ENCODE measurements around the gene GNG2.
"Not testable (repeated sequence)": the region's sequence is repeated elsewhere in the genome, so short reads cannot be mapped to it uniquely, and the experiment has no call there.

The GNG2 gene

DNA sequence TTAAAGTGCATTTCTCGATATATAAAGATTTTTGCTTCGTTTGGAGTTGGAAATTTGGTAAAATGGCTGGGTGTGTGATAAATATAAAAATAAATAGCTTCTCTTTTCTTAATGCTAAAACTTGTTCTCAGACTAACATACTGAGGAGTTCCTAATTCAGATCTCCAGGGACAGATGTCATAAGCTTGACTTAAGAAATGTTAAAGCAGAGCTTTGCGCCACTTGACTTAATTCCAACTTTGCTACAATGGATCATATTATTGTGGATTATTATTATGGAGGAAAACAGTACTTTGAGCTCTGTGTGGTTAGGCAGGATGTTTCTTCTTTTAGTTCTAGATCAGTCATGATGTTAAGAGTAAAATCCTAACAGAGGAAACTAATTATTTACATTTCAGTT, 33.8 kb downstream of the GNG2 start:
- no peak for DNase-seq (ENCODE audit: low spot score)

DNA sequence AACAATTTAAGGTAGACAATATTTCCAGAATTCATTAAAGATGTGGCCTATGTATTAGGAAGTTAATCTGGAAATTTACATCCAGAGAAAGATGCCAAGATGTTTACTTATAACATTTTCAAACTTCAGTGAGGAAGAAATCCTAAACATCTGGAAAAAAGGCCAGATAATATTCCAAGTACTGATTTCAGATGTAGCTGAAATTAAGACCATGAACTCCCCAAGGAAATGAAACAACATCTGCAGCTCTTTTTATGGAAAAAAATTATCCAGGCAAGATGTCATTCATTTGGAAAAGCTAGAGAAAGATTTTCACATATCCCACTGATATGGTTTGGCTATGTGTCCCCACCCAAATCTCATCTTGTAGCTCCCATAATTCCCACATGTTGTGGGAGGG, 35.0 kb downstream of the GNG2 start:
- no peak for DNase-seq (ENCODE audit: low spot score)

DNA sequence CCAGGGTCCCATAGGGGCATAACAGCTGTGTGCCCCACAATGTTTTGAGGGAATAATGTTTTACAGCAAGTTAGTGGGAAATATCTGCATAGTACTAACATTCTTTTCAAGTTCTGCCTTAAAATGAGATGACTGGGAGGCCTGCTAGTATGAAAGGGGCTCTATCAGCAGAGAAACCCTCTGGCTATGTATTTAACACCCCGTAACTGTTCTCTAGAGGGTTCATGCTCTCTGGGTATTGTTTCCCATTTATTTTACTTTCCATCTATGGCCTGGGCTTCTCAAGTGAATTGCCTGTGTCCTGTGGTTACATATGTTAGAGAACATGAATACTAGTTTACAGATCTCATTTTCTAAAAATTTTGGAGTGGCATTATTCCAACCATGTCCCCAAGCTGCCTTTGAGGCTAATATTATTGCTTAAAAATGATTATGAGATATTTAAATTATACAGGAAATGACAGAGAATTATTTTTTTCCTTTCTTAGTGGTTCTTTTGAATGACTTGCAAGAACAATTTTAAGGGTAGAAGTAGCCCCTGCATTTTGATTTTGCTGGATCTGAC, 37.5 kb downstream of the GNG2 start:
- DNase-seq (ENCODE audit: low spot score), result no peak

DNA sequence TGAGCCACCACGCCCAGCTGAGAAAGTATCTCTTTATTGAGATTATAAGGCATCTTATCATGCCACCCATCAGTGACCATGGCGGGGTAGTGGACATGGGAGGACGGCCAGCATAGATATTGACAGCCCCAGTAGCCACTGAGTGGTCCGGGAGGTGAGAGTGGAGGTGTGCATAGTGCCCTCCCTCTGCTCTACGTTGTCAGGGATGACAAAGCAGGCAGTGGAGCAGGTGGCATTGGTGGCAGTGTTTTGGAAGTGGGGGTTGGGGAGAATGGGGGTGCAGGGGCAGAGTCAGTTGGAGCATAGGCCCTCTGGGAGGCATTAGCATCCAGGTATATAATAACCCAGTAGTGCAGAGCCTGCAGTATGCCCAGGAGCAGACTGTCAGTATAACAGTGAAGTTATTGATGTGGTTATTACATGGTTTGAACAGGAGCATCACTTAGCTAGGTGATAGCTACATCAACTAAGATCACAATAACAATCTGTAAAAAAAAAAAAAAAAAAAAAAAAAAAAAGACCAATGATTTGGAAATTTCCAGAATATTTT, 41.1 kb downstream of the GNG2 start:
- no peak for DNase-seq (ENCODE audit: low spot score)

DNA sequence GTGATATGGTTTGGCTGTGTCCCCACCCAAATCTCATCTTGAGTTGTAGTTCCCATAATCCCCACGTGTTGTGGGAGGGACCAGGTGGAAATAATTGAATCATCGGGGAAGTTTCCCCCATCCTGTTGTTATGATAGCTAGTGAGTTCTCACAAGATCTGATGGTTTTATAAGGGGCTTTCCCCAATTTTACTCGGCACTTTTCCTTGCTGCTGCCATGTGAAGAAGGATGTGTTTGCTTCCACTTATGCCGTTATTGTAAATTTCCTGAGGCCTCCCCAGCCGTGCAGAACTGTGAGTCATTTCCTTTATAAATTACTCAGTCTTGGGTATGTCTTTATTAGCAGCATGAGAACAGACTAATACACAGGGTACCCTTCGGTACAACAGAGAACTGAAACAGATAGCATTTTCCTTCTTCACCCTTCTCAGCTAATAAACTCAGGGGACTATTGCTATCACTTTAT, 45.3 kb downstream of the GNG2 start:
- DNase-seq (ENCODE audit: low spot score), result not testable (repeated sequence)

DNA sequence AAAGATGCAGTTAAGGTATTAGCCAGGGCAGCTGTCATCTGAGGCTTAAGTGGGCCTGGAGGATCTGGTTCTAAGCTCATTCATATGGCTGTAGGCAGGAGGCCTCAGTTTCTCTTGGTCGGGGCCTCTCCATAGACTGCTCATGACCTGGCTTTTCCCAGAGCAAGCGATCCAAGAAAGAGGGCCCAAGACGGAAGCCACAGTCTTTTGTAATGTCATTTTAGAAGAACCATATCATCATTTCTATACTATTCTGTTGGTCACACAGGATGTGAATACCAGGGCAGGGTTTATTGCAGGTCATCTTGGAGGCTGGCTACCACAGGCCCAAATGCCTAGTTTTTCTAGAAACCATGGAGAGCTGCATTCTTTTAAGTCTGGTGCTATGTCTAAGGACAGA, 47.7 kb downstream of the GNG2 start:
- DNase-seq (ENCODE audit: low spot score), result no peak

DNA sequence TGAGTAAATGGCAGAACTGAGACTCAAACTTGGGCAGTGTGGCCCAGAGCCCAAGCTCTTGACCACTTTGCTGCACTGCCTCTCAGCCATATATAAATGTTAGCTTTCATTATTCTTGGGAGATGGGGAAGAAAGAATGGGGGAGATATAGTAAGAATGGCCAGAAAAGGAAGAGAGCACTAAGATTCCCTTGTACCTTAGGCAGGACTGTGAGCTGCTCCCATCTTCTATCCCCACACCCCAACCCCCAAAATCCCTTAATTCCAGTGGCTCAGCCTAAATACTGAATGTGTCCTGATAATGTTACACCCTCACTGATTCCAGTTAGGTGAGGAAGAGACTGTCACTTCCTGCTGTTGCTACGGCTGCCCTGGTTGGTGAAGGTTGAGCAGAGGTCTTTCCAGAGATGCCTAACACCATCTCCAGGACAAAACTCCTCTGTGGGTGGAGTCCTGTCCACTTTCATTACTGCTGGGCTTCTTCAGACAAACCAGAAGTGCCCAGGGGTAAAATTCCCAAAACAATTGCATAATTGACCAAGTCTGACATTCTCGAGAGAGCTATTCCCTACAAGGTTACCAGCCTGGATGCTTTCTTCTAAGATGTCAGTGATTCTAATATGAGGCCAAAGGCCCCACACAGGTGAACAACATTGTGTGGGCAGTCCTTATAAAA, 51.8 kb downstream of the GNG2 start:
- DNase-seq (ENCODE audit: low spot score), result no peak

DNA sequence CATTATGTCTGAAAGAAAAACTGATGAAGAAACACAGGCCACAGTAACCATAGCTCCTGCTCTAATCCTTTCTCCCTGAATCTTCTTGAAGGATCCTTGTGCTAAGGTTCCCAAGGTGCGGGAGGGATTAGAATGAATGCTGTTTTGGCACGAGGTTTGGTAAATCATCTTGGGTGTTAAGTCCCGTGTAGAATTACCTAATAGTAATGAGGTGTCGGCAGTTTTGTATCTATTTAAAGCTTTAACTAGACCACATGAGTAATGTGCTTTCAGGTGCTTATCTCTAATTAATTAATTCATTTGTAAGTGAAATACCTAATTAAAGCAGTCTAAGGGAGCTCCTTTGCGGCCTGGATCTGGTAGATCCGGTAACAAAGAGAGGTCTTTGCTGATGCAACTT, 53.9 kb downstream of the GNG2 start:
- DNase-seq (ENCODE audit: low spot score), result no peak

DNA sequence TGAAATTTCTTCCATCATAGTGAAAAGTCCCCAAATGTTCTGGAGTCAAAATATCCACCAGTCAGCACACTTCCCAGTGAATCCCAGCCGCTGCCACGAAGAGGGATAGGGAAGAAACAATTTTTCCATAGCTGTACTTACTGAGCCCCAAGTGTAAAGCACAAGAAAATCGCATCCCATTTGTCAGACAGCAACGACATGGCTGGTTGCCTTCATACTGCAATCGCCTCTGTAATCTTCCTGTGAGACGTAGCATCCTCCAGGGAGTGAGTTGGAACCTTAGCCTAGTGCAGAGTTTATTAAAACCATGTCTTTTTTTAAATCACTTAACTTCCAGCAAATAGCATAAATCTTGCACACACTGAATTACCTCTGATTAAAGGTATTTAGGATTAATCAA, 56.8 kb downstream of the GNG2 start:
- DNase-seq (ENCODE audit: low spot score), result no peak

DNA sequence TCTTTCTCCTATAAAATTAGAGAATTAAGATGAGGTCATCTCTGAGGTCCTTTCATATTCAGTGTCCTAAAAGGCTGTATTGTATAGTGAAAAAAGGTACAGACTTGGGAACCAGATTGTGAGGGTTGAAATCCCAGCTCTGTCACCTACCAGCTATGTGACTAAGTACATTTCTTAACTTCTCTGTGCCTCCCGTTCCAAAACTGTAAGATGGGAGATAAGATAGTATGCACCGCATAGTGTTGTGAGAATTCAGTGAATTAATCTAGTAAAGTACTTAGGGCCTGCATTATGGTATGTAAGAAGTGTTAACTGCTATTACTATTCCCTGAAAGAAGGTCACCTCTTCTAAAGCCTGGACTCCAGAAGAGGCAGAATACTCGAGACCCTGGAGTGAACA, 60.6 kb downstream of the GNG2 start:
- no peak for DNase-seq (ENCODE audit: low spot score)

DNA sequence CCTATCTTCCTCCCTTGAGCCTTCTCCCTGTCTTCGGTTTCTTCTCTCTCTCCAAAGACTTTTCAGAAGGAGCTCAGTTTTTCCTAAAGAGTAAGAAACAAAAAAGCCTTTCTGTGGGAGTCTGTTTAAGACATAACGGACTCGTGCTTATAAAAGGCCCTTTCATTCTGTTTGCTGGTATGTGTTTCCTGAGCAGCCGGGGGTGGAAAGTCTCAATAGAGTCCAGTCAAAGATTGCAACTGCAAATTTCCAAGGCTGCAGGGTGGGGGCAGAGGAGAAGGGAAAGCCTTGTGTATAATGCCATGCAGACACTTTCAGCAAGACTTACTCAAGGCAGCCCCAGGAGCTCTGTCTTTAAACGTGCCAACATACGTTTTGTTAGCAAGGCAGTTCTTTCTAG, 62.2 kb downstream of the GNG2 start:
- DNase-seq (ENCODE audit: low spot score), result no peak

DNA sequence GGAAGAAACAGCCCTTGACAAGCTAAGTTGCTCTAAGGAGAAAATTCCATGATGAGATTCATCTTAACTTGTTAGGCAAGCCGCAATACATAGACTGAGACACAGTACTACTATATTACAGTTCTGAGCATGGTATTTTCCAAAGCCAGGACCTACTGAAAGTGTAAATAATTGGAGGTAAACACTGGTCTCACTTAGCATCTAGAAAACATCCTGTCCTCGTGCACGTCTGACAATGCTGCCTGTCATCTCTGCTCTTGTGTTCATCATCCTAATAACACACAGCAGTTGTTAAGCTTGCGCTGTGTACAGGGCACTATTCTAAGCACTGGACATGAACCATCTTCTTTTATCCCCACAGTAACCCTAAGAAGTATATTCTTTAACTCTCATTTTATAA, 64.2 kb downstream of the GNG2 start:
- DNase-seq (ENCODE audit: low spot score), result no peak

DNA sequence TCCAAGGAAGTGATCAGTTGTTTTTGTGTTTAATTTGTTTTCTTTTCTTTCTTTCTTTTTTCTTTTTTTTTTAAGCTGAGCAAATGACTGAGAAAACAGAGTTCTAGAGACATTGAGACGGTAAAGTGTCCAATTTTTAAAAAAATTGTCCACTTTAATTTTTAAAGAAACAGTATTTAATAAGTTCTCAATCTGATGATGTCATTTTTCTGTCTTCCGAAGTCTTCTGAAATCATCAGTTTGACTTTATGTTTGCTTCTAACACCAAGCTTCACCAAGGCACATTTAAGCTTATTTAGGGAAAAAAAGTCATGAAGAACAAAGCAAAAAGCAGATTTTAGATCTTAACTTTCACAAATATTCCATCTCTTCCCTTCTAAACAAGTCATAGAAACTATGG, 65.6 kb downstream of the GNG2 start:
- DNase-seq (ENCODE audit: low spot score), result no peak

DNA sequence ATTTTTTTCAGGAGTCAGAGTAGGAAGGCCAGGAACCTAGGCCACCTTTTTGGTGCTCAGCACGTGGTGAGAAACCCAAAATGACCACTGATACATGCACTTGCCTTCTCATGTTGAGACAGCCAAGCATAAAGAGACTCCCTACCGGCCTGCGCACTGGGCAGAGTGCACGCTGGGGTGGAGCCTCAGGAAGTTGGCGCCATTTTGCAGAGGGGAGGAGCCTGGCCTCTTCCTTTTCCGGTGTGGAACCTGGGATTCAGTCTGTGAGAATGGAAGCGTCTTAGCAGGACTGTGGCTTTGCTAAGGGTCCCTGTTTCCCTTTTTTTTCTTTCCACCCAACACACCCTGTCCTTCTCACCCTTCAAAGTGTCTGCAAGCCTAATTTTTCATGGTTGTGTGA, 66.0 kb downstream of the GNG2 start:
- DNase-seq (ENCODE audit: low spot score), result no peak

DNA sequence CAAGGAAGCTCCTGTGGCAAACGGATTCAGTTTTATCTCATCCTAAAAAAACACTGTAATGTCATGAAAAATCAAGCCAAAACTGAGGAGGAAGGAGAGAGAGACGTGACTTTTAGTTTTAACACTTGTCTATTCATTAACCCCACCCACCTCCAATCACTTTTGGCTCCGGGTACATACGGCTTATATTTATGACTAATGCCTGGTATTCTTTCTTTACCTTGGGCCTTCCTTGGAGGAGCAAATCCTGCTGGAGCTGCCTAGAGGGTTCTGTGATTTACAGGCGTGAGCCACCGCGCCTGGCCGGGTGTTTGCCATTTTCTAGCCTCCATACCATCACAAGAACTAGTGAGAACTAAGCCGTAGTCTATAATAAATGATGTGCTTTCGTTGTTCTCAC, 68.2 kb downstream of the GNG2 start:
- no peak for DNase-seq (ENCODE audit: low spot score)

DNA sequence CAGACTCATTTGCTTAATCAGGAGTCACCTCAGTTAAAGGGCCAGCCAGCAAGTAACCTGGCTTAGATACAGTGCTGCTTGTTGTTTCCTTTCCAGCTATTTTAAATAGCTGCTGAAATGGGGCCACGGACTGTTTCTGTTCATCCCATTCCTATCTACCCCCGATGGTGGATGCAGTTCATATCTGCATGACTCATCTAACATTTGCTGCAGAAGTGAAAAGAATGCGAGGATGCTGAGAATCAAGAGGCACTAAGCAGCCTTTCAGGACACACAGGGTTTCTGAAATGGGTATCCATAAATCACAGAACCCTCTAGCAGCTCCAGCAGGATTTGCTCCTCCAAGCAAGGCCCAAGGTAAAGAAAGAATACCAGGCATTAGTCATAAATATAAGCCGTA, 68.8 kb downstream of the GNG2 start:
- DNase-seq (ENCODE audit: low spot score), result no peak

DNA sequence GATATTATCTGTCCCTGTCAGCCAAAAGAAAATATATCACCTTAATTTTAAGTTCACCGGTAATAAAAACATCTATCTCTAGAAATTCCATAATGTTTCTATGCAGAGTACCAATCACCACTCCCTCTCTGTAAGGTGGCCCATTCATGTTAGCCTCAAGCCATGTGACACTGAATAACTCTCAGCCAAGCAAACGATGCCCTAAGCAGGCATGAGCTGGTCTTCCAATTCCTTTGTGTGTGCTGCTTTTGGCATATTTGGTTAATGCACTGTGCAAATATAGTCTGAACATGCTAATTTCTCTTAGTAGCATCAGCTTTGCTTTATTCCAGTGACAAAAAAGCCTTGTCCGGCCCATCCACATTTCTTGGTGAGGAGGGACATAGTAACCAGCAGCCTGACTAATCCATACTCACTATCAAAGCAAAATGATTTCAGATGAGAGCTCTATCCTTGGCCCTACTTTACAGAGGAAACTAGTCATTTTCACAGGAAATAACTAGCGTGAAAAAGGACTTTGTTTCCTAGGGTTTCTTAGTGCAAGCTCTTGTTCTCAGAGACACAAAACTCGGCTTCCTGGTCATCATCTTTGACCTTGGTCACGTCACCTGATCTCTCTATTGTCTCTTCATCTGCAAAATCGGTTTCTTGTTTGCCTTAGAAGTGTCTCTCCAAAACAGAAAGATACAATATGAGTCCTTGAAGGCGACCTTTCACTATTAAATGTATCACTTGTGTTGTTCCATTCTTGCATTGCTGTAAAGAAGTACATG, 69.7 kb downstream of the GNG2 start:
- DNase-seq (ENCODE audit: low spot score), result no peak

DNA sequence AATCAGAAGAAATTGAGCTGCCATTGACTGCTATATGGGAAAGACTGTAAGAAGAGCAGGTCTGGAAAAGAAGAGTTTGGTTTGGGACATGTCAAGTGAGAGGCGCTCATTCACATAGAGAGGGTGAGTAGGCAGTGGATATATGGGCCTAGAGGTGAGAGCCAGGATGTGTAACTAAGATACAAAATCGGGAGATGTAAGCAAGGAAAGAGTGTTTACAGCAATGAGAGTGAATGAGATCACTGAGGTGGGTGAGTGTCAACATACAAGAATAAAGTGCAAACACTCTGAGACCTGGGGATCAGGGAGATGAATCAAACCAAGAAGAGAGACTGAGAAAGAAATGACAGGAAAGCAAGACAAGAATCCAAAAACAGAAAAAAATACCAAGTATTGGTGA, 70.9 kb downstream of the GNG2 start:
- no peak for DNase-seq (ENCODE audit: low spot score)

DNA sequence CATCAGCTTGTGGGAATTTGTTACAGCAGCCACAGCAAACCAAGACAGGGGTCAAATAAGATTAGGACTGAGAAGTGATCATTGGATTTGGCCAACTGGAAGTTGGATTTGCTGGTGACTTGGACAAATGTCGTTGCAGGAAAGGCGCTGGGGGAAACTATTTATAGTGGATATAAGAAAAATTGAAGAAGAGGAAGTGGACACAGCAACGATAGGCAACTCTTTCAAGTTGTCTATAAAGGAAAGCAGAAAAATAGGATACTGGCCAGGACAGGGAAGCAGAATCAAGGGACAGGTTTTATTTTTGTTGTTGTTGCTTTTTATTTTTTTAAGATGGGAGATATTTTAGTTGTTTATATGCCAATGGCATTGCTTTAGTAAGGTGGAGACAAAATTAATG, 72.8 kb downstream of the GNG2 start:
- DNase-seq (ENCODE audit: low spot score), result no peak

DNA sequence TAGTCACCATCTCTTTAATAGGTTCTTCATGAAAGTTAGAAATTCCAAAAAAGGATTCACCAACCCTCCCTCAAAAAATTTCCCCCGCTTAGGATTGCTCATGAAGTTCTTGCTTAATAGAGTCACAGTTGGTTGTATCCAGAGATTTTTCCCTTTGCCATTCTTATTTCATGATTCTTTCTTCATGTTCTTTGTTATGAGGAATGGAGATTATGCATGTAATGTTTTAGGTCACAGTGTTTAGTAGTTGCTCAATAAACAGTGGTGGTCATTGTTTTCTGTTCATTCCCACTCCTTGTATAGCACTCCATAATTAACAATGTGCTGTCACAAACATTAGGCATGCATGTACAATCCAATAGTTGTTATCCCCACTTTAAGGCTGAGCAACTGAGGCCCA, 77.7 kb downstream of the GNG2 start:
- no peak for DNase-seq (ENCODE audit: low spot score)

DNA sequence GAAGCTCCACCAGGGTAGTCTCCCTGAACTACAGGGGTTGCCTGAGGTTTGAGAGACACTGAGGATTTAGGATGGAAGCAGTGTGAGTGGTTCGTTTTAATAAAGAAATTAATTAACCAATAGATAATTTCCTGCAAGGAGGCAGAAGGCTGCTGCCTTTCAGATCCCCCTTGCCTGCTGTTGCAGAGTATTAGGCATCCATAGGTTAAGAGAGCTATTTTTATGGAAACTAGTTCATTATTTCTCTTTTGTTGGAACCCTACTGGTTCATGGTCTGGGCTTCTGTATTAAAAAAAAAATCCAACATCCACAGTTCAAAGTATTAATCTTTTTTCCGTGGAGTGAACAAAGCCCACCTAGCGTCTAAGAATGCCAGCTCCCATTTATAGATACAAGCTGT, 78.4 kb downstream of the GNG2 start:
- DNase-seq (ENCODE audit: low spot score), result no peak

DNA sequence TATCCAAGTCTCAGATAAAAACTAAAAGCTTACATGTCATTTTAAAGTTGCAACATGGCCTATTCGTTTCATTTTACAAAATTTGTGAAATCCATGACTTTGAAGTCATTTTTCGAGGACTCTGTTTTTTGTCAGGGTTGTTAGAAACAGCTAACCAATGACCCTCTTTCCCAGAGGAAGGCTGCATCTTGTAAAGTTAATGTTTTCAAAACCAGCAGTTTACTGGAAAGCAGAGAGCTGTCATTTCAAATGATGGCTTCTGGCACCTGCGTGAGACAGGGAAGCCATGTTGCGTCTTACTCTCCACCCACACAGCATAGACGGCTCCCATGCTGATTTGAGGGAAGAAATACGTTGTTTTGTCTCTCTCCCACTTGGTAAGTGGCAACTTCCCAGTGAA, 78.8 kb downstream of the GNG2 start:
- DNase-seq (ENCODE audit: low spot score), result no peak

DNA sequence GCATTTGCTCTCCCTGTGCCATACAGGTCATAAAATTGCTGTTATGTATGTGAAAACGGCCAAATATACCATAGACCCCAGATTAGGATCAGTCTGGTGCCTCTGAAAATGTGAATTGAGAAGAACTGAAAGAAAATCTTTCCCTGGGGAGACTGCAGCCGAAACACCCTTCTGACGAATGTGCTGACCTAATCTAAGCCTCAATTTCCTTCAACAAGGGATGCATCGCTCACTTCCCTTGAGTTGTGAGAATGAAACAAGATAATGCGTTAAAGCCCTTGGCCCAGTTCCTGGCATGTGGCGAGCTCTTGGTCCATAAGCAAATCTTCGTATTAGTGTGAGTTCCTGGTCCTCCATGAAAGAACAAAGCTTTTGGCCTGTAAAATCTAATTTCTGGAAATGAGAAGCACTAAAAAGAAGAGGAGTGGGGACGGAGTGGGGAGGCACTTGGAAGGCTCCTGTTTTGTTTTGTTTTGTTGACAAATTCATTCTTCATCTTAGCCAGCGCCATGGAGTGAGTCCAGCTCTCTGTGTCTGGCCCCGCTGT, 79.4 kb downstream of the GNG2 start:
- no peak for DNase-seq (ENCODE audit: low spot score)

Data from cerebellar cortex (tissue), 1 donor.